Measurements from ENCODE around the gene SMG5.

Gene SMG5

DNA sequence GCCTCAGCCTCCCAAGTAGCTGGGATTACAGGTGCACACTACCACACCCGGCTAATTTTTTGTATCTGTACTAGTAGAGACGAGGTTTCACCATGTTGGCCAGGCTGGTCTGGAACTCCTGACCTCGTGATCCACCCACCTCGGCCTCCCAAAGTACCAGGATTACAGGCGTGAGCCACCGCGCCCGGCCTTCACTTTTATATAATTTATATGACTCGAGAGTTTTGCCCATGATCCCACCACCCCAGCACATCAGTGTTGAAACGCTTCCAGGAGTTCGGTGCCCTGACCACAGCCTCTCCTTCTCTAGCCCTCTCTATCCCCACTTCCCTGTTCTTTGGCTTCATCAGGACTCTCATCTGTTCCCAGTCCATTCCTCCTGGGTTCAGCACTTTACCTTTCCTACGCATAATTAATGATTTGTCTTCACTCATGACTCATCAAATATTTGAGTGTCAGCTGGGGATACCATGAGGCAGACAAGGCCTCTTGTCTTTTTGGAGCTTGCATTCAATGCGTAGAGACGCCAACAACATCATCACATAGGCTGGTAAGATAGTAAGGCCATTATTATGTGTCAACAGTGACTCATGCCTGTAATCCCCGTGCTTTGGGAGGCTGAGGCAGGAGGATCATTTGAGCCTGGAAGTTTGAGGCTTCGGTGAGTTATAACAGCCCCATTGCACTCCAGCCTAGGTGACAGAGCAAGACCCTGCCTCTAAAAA, 68.4 kb downstream of the SMG5 start:
- no peak for DNase-seq (ENCODE audit: low read depth in 2 of 2)

DNA sequence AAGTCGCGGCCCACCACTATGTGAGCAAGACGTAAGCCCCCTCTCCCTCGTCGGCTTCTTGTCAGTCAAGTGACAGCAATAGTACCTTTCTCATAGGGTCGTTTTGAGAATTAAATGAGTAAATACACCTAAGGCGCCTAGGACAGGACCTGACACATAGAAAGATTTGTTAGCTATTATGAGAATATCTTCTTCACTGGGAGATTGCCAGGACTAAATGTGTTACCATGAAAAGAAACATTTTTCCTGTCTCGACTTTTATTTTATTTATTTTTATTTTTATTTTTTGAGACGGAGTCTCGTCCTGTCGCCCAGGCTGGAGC, 69.0 kb downstream of the SMG5 start:
- no peak for DNase-seq (ENCODE audit: low read depth in 2 of 2)

- DNase-seq (ENCODE audit: low read depth in 2 of 2): peak; percentile 82 to 87
Observed at GRCh38 chr1:156212833-156213643, 69.6 kb downstream of the SMG5 start, which contains the start of gene PMF1. Gene PMF1, plus strand, starts transcription at chr1:156213007. Its CDS starts 9 bp downstream, at chr1:156213016.

DNA sequence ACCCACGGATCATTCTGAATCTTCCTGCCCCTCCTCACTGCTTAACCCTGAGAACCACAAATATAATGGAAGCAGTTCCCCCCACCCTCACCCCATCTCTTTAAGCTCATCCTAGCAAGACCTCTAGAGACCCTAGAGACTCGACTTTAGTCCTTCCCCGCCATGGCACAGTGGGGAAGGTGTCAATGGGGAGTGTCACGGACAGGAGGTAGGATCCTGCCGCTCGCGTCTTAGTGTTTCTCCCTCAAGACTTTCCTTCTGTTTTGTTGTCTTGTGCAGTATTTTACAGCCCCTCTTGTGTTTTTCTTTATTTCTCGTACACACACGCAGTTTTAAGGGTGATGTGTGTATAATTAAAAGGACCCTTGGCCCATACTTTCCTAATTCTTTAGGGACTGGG, 70.5 kb downstream of the SMG5 start:
- no peak for DNase-seq (ENCODE audit: low read depth in 2 of 2)

DNA sequence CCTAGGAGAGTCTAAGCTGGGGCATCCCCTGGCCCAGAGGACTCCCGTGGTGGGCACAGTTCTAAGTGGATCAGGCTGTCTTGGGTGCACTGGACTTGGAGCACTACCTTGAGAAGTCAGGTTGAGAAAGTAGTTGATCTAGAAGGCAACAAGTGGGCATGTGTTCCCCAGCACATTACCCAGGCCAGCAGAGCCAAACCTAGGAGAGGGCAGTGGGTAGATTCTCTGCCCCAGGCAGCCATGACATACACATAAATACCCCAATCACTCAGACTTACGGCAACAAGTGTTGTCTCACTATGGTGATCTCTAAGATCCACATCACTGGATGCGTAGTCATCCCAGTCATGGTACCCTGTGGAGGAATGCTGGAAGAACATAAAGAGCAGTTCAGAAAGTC, 71.4 kb downstream of the SMG5 start:
- no peak for DNase-seq (ENCODE audit: low read depth in 2 of 2)

DNA sequence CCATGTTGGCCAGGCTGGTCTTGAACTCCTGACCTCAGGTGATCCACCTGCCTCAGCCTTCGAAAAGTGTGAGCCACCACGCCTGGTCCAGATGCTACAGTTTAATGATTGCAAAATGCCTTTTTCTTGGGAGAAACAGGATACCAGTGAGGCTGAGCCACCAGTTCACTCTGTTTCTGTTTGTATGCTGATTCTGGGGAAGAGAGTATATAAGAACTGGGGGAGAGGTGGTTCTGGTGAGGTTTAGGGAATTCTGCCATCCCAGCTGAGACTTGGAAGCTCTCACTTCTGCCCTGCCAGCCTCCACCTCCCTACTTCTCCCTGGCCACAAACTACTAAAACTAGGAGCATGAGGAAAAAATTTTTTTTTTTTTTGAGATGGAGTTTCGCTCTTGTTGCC, 77.9 kb downstream of the SMG5 start:
- no peak for DNase-seq (ENCODE audit: low read depth in 2 of 2)

GRCh38 chr1:156203331-156203730, 79.3 kb downstream of the SMG5 start:
- no peak for DNase-seq (ENCODE audit: low read depth in 2 of 2)

GRCh38 chr1:156200044-156200443, 82.6 kb downstream of the SMG5 start:
- no peak for DNase-seq (ENCODE audit: low read depth in 2 of 2)
